ENCODE data around the gene DDAH2.

GRCh38 chr6:31767096-31767645, 38.1 kb upstream of the DDAH2 start:
- TF ChIP-seq, protein P1, sequence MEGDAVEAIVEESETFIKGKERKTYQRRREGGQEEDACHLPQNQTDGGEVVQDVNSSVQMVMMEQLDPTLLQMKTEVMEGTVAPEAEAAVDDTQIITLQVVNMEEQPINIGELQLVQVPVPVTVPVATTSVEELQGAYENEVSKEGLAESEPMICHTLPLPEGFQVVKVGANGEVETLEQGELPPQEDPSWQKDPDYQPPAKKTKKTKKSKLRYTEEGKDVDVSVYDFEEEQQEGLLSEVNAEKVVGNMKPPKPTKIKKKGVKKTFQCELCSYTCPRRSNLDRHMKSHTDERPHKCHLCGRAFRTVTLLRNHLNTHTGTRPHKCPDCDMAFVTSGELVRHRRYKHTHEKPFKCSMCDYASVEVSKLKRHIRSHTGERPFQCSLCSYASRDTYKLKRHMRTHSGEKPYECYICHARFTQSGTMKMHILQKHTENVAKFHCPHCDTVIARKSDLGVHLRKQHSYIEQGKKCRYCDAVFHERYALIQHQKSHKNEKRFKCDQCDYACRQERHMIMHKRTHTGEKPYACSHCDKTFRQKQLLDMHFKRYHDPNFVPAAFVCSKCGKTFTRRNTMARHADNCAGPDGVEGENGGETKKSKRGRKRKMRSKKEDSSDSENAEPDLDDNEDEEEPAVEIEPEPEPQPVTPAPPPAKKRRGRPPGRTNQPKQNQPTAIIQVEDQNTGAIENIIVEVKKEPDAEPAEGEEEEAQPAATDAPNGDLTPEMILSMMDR (IDR thresholded peaks at IDR 0.05): no peak
- TF ChIP-seq ZFX (IDR thresholded peaks at IDR 0.05; ENCODE audit: borderline replicate concordance): no peak

All from 22Rv1 (cell line).